ENCODE data around the gene ATP8B3.

ATP8B3 gene

DNA sequence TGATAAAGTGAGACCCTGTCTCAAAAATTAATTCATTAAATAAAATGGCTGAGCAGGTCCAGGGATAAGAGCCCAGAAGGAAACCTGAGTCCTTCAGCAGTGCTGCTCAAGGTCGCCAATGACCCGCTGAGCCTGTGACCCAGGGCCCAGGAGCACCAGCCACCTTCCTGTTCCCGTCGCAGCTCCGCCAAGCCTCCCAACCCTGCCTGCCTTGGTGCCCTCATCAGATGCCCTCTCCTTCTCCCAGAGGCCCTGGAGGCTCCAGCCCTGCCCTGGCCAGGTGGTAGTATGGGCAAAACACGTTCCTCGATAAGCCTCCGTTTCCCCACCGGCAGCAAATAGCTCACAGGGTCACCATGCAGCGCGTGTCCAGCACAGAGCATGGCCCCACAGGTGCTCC lies 33.6 kb upstream of the ATP8B3 start:
- H3K4me3 ChIP-seq = no peak overlapping the region

DNA sequence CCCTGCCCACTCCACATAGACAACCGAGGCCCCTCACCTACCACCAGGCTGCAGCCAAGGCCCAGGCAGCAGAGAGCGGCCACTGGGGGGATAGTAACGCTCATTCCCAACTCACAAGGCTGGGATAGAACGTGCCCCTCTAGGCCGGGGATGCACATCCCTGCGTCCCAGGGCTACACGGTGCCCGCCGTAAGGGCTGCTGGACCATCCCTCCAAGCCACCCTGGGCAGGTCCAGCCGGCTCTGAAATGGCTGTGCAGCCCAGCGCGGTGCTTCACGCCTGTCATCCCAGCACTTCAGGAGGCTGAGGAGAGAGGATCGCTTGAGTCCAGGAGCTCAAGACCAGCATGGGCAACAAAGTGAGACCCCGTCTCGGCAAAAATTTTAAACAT lies 33.0 kb upstream of the ATP8B3 start:
- TF ChIP-seq, protein P1, sequence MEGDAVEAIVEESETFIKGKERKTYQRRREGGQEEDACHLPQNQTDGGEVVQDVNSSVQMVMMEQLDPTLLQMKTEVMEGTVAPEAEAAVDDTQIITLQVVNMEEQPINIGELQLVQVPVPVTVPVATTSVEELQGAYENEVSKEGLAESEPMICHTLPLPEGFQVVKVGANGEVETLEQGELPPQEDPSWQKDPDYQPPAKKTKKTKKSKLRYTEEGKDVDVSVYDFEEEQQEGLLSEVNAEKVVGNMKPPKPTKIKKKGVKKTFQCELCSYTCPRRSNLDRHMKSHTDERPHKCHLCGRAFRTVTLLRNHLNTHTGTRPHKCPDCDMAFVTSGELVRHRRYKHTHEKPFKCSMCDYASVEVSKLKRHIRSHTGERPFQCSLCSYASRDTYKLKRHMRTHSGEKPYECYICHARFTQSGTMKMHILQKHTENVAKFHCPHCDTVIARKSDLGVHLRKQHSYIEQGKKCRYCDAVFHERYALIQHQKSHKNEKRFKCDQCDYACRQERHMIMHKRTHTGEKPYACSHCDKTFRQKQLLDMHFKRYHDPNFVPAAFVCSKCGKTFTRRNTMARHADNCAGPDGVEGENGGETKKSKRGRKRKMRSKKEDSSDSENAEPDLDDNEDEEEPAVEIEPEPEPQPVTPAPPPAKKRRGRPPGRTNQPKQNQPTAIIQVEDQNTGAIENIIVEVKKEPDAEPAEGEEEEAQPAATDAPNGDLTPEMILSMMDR (IDR thresholded peaks at IDR 0.05) = no peak
- DNase-seq (ENCODE audit: low spot score) = no peak
- Histone ChIP-seq H3K4me3 (no peak overlapping the region), H3K27ac (no peak overlapping the region)

More for the DNA sequence above, 33.6 kb upstream of the ATP8B3 start:
- TF ChIP-seq, protein P1 (IDR thresholded peaks at IDR 0.05) = no peak
- no peak for DNase-seq (ENCODE audit: low spot score)
- no peak overlapping the region for H3K27ac ChIP-seq

DNA sequence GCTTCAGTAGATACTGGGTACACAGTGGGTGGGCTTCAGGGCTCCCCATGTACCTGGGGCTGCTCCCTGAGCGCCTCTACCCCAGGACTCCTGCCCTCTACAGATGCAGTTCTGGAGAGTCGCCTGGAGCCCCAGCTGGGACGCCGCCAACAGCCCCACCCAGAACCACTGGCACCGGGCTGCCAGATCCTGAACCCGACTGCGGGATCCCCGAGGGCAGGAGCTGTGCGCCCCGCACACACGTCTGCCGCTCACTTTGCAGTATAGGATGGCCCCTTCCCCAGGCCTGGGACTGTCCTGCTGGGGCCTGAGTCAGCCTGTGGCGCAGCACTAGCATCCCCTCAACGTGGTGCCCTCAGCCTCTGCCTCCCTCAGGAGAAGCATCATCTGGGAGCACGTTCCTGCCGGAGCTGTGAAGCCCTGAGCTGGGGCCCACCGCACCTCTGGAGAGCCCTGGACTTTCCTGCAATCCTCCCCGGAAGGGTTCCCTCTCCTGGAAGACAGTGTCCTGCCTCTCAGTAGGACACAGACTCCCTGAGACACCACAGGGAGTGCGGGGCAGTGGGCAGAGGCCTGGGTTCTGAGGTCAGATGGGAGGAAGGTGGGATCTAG lies 32.5 kb upstream of the ATP8B3 start:
- no peak overlapping the region for H3K4me3 ChIP-seq
- no peak overlapping the region for H3K27ac ChIP-seq
- TF ChIP-seq, protein P1 (IDR thresholded peaks at IDR 0.05) = no peak
- no peak for DNase-seq (ENCODE audit: low spot score)

DNA sequence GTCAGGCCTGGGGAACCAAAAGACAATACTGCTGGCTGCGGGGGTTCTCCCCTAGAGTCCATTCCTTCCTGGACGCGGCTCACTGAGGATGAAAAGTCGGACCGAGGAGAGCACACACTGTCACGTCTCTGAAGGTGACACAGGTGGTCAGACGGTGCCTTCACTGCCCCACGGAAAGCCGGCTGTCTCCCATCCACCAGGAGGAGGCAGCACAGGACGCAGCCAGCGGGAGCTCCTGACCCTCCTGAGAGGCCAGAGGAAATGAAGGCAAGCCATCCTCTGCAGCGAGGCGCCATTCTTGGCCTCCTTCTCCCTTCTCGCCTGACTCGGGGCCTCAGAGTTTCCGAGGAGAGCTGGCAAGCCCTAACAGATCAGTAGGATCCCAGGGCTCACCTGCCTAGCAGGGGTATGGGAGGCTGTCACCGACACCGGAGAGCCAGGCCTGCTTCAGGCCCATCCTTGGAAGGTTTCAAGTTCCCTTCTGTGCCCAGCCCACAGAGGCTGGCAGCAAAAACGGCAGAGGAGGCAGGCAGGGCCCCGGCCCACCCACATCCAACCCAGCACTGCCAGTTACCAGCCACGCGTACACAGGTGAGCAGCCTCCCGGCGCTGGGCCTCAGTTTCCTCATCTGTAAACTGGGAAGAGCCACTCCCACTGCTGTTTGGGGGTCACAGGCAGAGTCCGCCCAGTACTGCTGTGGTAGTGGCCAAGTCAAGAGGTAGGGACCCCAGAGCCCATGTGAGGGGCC lies 31.7 kb upstream of the ATP8B3 start:
- no peak overlapping the region for H3K27ac ChIP-seq
- DNase-seq (ENCODE audit: low spot score) = no peak
- TF ChIP-seq, protein P1 (IDR thresholded peaks at IDR 0.05) = no peak
- H3K4me3 ChIP-seq = no peak overlapping the region

DNA sequence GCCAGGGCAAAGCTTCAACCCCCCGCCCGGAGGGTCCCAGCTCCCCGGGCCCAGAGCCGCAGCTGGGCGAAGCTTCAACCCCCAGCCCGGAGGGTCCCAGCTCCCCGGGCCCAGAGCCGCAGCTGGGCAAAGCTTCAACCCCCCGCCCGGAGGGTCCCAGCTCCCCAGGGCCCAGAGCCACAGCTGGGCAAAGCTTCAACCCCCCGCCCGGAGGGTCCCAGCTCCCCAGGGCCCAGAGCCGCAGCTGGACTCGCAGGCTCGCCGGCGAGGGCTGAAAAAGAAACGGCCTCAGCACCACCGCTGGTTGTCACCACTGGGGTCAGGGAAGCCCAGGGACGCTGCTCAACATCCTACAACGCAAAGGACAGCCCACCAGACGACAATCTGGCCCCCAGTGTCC lies 31.0 kb upstream of the ATP8B3 start:
- DNase-seq (ENCODE audit: low spot score) = no peak
- TF ChIP-seq, protein P1 (IDR thresholded peaks at IDR 0.05) = no peak
- Histone ChIP-seq H3K4me3 (no peak overlapping the region), H3K27ac (no peak overlapping the region)

DNA sequence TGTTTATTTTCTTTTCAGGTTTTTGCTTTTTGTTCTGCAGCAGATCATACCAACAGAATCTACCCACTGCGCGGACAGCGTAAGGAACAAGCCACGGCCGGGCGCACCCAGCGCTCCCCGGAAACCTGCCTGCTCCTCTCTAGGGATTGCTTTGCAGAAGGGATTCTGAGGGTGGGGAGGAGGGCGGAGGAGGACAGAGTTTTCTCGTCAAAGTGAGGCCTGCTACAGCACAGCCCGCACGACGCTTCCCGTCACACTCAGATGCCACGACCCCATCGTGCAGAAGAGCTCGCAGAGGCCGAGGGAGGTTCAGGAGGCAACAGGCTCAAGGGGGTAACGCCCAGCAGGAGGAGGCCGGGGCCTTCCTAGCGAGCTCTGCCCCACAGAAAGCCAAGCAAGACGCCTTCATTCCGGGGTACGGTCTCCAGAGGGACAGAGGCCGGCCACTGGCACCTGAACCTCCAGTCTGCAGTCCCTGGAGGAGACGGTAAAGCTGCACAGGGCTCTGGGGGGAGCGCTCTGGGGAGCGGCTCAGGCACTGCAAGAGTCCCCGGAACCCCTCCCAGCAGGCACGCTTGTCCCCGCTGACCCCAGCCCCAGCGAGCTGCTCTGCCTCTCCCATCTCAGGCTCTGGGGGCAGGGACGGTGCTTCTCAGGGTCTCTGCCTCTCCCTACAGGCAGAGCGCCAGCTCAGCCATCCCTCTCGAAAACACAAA lies 29.3 kb upstream of the ATP8B3 start:
- TF ChIP-seq, protein P1 (IDR thresholded peaks at IDR 0.05) = no peak

More for the DNA sequence above, 29.3 kb upstream of the ATP8B3 start:
- H3K4me3 ChIP-seq = no peak overlapping the region
- peak overlapping the region in 1 of 2 donors; percentile 48 for H3K27ac ChIP-seq
- no peak for DNase-seq (ENCODE audit: low spot score)
